Right atrium auricular region (tissue), 2 donors: Measurements from ENCODE around the gene TBX2. TPM values are rescaled to one million over a fixed set of nuclear protein-coding genes. Genes with fewer than 3 reads are reported as not detected.
A peak's percentile ranks its signal among the peaks of the same experiment; 100 is the strongest.

Source experiments
- DNase-seq: peaks from one replicate; pipeline ENCODE4 v3.0.0-alpha.2; 2019; ENCODE audit warnings: low spot score
- H3K27ac ChIP-seq, 2 donors: fragments of 200-600 bp; sonication (generic); 1 replicate in 1 of 2; 2 replicates in 1 of 2; pipeline ENCODE4 v1.5.1; 2016 to 2019
- H3K27me3 ChIP-seq, 2 donors: fragments of 200-600 bp; sonication (generic); one replicate each; pipeline versions ENCODE4 v1.5.1 to v1.6.0; 2017 to 2019
- H3K36me3 ChIP-seq: fragments of 200-600 bp; sonication (generic); one replicate; pipeline ENCODE4 v1.5.1; 2016
- H3K4me1 ChIP-seq, 2 donors: fragments of 200-600 bp; sonication (generic); one replicate each; pipeline versions ENCODE4 v1.5.1 to v1.6.0; 2017 to 2019
- H3K4me3 ChIP-seq, 2 donors: fragments of 200-600 bp; sonication (generic); 1 replicate in 1 of 2; 2 replicates in 1 of 2; pipeline ENCODE4 v1.5.1; 2017 to 2019; ENCODE audit warnings: mild to moderate bottlenecking in 1 of 2, moderate library complexity in 1 of 2
- H3K9me3 ChIP-seq, 2 donors: fragments of 200-600 bp; sonication (generic); one replicate each; pipeline ENCODE4 v1.5.1; 2019
- CTCF ChIP-seq, 2 donors: fragments of 200-600 bp; sonication (generic); IDR thresholded peaks; one replicate each; pipeline ENCODE4 v1.5.1; 2019; ENCODE audit warnings: antibody characterized with exemption in 2 of 2
- total RNA-seq, 2 donors: library from RNA; depleted of rRNA; stranded (reverse); fragments of >200 nt; gene quantifications; one replicate each; pipeline ENCODE4 v1.1.0, GENCODE V29; 2016

Gene TBX2
- total RNA-seq, 2 donors from 2014 or later = 4.3 to 6.9 TPM

DNA sequence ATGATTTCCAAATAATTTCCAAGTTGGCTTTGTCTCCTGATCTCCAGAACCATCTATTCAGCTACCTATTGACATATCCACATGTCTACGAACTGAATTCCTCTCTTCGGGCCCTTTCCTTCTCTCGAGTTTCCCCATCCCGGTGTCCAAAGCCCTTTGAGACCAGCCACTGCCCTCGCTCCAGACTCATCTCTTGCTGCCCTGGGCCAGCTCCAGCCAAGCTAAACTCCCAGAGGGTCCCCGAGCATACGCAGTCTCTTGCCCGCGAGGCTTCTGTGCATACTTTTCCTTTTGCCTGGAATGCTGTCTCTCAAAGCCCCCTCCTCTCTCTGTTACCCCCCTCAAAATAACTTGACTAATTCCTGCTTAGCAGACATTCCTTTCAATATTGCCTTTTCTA is 27.2 kb upstream of the TBX2 start:
- no peaks in the 10 kb centered on the region for H3K4me1 ChIP-seq
- no peak overlapping the region for H3K4me3 ChIP-seq
- H3K27me3 ChIP-seq = no peaks in the 10 kb centered on the region
- H3K36me3 ChIP-seq = no peaks in the 10 kb centered on the region
- no peak for DNase-seq
- H3K9me3 ChIP-seq = no peaks in the 10 kb centered on the region
- no peak for TF ChIP-seq CTCF (IDR thresholded peaks at IDR 0.05)
- H3K27ac ChIP-seq = no peak overlapping the region

- TF ChIP-seq CTCF (IDR thresholded peaks at IDR 0.05) = no peak
- H3K4me3 ChIP-seq = no peak overlapping the region
- no peaks in the 10 kb centered on the region for H3K9me3 ChIP-seq
- H3K36me3 ChIP-seq = no peaks in the 10 kb centered on the region
- DNase-seq = no peak
- H3K27ac ChIP-seq = peak overlapping the region in 1 of 2 donors; percentile 10
- H3K27me3 ChIP-seq = no peaks in the 10 kb centered on the region
- no peaks in the 10 kb centered on the region for H3K4me1 ChIP-seq
Observed at GRCh38 chr17:61376931-61377838, 22.5 kb upstream of the TBX2 start.

GRCh38 chr17:61378658-61379456 is 20.8 kb upstream of the TBX2 start:
- no peak overlapping the region for H3K4me3 ChIP-seq
- no peak overlapping the region for H3K27ac ChIP-seq
- no peaks in the 10 kb centered on the region for H3K27me3 ChIP-seq
- DNase-seq = no peak
- no peak for TF ChIP-seq CTCF (IDR thresholded peaks at IDR 0.05)
- no peaks in the 10 kb centered on the region for H3K9me3 ChIP-seq
- H3K4me1 ChIP-seq = no peaks in the 10 kb centered on the region
- no peaks in the 10 kb centered on the region for H3K36me3 ChIP-seq

DNA sequence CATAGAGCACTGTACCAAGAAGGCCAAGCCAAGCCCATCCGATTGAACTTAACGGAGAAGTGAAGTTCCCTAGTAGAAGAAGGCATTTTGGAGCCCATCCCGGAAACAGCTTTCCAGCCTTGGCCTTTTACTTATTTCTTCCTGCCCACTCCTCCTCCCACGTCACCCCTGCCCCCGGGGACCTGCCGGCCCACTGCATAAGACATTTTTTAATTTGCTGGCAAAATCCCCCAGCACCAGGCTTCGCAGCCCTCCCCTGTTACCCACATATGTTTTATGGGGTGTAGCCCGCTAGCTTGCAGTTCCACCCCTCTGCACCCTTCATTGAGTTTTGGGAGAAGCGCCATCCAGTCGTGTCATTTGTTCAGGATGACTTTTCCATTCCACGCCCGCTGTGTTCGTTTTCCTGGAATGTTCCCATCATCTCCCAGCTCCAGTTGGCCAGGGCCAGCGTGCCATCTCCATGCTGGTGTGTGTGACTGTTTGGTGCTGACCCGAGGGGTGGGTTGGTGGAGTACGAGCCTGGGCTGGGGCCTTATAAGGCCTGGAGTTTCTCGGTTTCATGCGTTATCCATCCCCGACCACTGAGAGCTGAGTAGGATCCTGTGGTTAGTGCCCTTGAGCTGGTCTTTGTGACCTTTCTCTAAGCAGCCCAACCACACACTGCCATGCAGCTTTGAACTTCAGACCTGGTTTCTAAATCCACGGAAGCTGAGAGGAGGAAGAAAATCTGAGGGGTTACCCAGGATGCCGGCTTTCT is 20.0 kb upstream of the TBX2 start:
- H3K9me3 ChIP-seq = no peaks in the 10 kb centered on the region
- H3K4me1 ChIP-seq = no peaks in the 10 kb centered on the region
- H3K27ac ChIP-seq = no peak overlapping the region
- TF ChIP-seq CTCF (IDR thresholded peaks at IDR 0.05) = no peak
- no peak for DNase-seq
- H3K27me3 ChIP-seq = no peaks in the 10 kb centered on the region
- no peaks in the 10 kb centered on the region for H3K36me3 ChIP-seq
- H3K4me3 ChIP-seq = no peak overlapping the region

GRCh38 chr17:61380217-61380835 is 19.3 kb upstream of the TBX2 start:
- no peaks in the 10 kb centered on the region for H3K27me3 ChIP-seq
- no peaks in the 10 kb centered on the region for H3K4me1 ChIP-seq
- no peaks in the 10 kb centered on the region for H3K9me3 ChIP-seq
- no peak for DNase-seq
- TF ChIP-seq CTCF (IDR thresholded peaks at IDR 0.05) = no peak
- H3K4me3 ChIP-seq = no peak overlapping the region
- H3K36me3 ChIP-seq = no peaks in the 10 kb centered on the region
- no peak overlapping the region for H3K27ac ChIP-seq
